GM18502 (cell line): Measurements from ENCODE around the gene ZDHHC7.
"Not testable (repeated sequence)": the region's sequence is repeated elsewhere in the genome, so short reads cannot be mapped to it uniquely, and the experiment has no call there.

ENCODE experiments used
- ATAC-seq: cut with Tn5 transposase; IDR thresholded peaks from one replicate; pipeline ENCODE4 v1.9.1; 2021; ENCODE audit warnings: mild to moderate bottlenecking; ENCODE audit not compliant: unreplicated experiment, poor library complexity

ZDHHC7 gene

GRCh38 chr16:85045077-85045476 is 33.7 kb upstream of the ZDHHC7 start:
- ATAC-seq: no peak

- no peak for ATAC-seq
Observed at GRCh38 chr16:85042606-85043005, 31.3 kb upstream of the ZDHHC7 start.

- no peak for ATAC-seq
Observed at GRCh38 chr16:85042167-85042526, 30.8 kb upstream of the ZDHHC7 start.

- ATAC-seq: no peak
Observed at GRCh38 chr16:85041219-85042166, 30.2 kb upstream of the ZDHHC7 start.

- no peak for ATAC-seq
Observed at GRCh38 chr16:85040685-85041084, 29.4 kb upstream of the ZDHHC7 start.

GRCh38 chr16:85037721-85038120 is 26.4 kb upstream of the ZDHHC7 start:
- ATAC-seq: no peak

- no peak for ATAC-seq
Observed at GRCh38 chr16:85037050-85037410, 25.7 kb upstream of the ZDHHC7 start.

GRCh38 chr16:85036236-85037049 is 25.1 kb upstream of the ZDHHC7 start:
- no peak for ATAC-seq

DNA sequence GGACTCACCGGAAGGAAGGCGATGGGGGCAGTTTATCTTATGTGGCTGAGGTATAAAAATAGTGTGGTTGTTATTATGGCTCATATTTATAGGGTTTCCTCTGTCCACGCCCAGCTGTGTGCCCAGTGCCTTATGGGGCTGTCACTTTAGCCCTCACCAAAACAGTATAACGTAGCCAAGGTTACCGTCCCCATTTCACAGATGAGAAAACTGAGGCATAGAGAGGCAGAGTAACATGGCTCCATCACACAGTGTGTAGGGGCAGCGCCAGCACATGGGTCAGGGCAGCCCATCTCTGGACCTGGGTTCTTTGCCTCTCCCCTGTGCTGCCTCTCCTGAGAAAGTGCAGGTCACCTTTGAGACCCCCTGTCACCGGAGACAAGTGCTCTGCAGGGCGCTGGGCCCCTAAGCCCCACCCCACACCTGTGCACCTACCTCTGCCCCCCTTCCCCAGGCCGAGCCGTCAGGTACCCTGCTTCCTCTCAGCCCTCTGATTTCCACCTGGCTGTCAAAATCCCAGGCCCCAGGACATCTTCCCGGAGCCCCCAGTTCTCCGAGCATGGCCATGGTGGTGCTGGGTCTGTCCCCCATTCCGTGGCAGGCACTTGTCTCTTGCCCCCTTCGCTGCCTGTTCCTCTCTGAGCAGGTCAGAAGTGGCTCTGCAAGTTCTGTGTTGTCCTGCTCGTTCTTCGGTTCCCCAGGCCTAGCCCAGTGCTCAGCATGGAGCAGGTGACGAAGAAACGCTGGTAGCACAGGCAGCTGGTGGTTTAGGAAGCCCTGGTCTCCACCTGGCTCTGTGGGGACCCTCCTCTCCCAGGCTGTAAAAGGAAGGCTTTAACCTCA is 23.5 kb upstream of the ZDHHC7 start:
- no peak for ATAC-seq

DNA sequence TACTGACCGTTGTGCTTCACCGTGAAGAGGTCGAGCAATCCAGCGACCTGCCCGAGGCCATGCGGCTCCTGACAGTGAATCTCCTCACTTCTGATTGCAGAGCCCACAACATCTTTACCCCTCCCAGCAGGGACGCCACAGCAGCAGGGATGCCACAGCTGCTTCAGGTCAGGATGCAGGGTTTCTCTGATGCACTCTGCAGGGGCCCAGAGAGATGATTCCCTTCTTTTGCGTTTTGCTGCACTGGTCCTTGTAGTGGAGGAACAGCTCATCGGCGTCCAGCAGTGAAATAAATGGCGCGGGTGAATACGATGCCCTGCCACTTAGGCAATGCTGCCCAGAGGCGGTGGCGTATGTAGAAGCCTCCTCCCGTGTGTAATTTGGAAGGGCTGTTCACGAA is 21.8 kb upstream of the ZDHHC7 start:
- no peak for ATAC-seq

DNA sequence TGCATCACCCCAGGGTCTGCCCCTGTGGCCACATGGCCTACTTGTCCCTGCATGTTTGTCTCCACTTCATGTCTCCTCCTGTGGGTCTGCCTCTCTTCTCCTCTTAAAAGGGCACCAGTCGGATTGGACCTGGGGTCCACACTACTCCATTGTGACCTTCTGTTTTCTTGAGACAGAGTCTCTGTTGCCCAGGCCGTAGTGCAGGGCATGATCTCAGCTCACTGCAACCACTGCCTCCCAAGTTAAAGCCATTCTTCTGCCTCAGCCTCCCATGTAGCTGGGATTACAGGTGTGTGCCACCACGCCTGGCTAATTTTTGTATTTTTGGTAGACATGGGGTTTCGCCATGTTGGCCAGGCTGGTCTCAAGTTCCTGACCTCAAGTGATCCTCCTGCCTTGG is 20.9 kb upstream of the ZDHHC7 start:
- ATAC-seq: not testable (repeated sequence)

GRCh38 chr16:85031451-85031850 is 20.1 kb upstream of the ZDHHC7 start:
- ATAC-seq: no peak

GRCh38 chr16:85029981-85030401 is 18.7 kb upstream of the ZDHHC7 start:
- no peak for ATAC-seq

GRCh38 chr16:85029408-85029784 is 18.1 kb upstream of the ZDHHC7 start:
- peak; percentile 38 for ATAC-seq

GRCh38 chr16:85028685-85029407 is 17.5 kb upstream of the ZDHHC7 start:
- ATAC-seq: no peak

GRCh38 chr16:85027958-85028684 is 16.8 kb upstream of the ZDHHC7 start:
- peak; percentile 18 for ATAC-seq

GRCh38 chr16:85027349-85027957 is 16.1 kb upstream of the ZDHHC7 start, which contains the start of gene KIAA0513:
Gene KIAA0513, plus strand, starts transcription at chr16:85027795. Its CDS starts 39,277 bp downstream, at chr16:85067072.
- peak; percentile 84 for ATAC-seq

- no peak for ATAC-seq
Observed at GRCh38 chr16:85026703-85027102, 15.4 kb upstream of the ZDHHC7 start.
